HAP-1 (cell line): ENCODE results near the gene ZNF385B.

Source experiments
- DNase-seq, 2 experiments: peaks; one replicate each; pipeline ENCODE4 v3.0.0-alpha.2; 2016 to 2020; ENCODE audit warnings: low spot score in 2 of 2
- H3K27me3 ChIP-seq: fragments of 250-450 bp; sonication (Bioruptor Pico); 2 replicates; pipeline ENCODE4 v1.5.1; 2020; ENCODE audit warnings: low read depth, mild to moderate bottlenecking, moderate library complexity
- H3K36me3 ChIP-seq: fragments of 250-450 bp; sonication (Bioruptor Pico); replicated peaks from 2 replicates; pipeline ENCODE4 v1.5.1; 2020; ENCODE audit warnings: mild to moderate bottlenecking
- H3K4me1 ChIP-seq: fragments of 250-450 bp; sonication (Bioruptor Pico); 2 replicates; pipeline ENCODE4 v1.5.1; 2020; ENCODE audit warnings: mild to moderate bottlenecking
- H3K4me3 ChIP-seq: fragments of 250-450 bp; sonication (Bioruptor Pico); 2 replicates; pipeline ENCODE4 v1.5.1; 2020; ENCODE audit warnings: mild to moderate bottlenecking, moderate library complexity
- H3K9me3 ChIP-seq: fragments of 250-450 bp; sonication (Bioruptor Pico); 2 replicates; pipeline ENCODE4 v1.5.1; 2020; ENCODE audit warnings: mild to moderate bottlenecking, moderate library complexity
- in situ Hi-C: fragments of 300-500 bp; cut with MboI; formaldehyde crosslinking; loops from 3 replicates; pipeline ENCODE4 v1.14.3; 2020; ENCODE audit warnings: low sequenced_read_pairs, inconsistent platforms, mixed read lengths

The ZNF385B gene

DNA sequence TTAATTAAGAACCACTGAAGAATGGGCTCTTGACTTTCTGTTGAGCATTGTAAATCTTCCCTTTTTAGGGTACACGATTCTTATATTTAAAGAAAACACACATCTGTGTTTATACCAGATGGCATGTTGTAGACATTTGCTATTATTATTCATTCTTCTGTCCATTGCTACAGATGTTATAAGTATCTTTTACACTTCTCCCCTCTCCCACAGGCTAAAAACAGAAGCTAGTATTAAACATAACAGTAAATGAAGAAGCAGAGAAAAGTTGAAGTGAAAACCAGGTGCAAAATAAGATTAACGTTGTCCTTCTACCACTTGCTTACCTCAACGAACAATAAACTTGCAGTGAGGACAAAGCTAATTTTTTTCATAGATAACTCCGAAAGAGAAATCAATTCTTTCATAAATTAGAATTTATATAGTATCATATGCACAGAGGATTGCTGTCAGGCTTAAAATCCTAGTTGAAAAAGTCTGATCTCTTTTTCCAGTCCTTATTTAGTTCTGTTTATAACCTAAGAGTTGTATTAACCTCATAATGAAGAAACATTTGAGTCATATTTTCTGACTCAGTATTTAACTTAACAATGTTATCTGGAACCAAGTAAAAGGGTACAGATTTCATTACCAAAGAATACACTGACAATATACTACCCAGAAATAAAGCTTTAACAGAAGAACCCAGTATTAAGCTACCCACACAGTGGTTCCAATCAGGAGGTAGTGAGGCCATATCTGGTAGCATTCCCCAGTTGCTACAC is 16.4 kb upstream of the ZNF385B start:
- in situ Hi-C loops, result no loop called here
- no peak for DNase-seq

DNA sequence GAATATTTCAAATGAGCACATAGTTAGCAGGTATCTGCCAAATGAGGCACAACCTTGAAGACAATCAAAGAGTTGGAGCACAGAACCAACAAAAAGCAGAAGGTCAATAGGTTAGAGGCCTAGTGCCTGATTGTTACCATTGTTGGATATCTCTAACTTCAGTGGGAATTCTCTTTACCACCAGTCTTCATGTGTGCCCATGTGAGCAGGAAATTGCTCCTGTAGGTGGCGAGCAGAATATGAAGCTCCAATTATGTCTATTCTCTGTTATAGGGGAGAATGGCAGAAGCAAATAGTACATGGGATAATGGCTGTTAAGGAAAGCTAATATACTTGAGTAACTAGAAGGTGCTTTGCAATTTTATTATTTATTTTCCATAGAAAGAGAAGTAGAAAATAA is 14.9 kb upstream of the ZNF385B start:
- no peaks in the 10 kb centered on the region for H3K36me3 ChIP-seq
- DNase-seq, result no peak
- no peaks in the 10 kb centered on the region for H3K9me3 ChIP-seq
- H3K4me3 ChIP-seq, result no peak overlapping the region
- in situ Hi-C loops, result no loop called here
- peaks cover 10% of the 10 kb centered on the region for H3K27me3 ChIP-seq
- H3K4me1 ChIP-seq, result no peaks in the 10 kb centered on the region

More for the DNA sequence above, 16.4 kb upstream of the ZNF385B start:
- H3K9me3 ChIP-seq, result no peaks in the 10 kb centered on the region
- peaks cover 4% of the 10 kb centered on the region; the same call in 1 of the 2 replicates for H3K27me3 ChIP-seq
- no peaks in the 10 kb centered on the region for H3K36me3 ChIP-seq
- no peaks in the 10 kb centered on the region for H3K4me1 ChIP-seq
- no peak overlapping the region for H3K4me3 ChIP-seq

GRCh38 chr2:179875864-179876263 is 14.5 kb upstream of the ZNF385B start:
- Histone ChIP-seq H3K27me3 (peaks cover 11% of the 10 kb centered on the region), H3K4me3 (no peak overlapping the region), H3K36me3 (no peaks in the 10 kb centered on the region), H3K9me3 (no peaks in the 10 kb centered on the region), H3K4me1 (no peaks in the 10 kb centered on the region)
- DNase-seq, result no peak
- in situ Hi-C loops, result no loop called here

GRCh38 chr2:179862898-179863458 is 1.6 kb upstream of the ZNF385B start:
- H3K36me3 ChIP-seq, result no peaks in the 10 kb centered on the region
- no peaks in the 10 kb centered on the region for H3K9me3 ChIP-seq
- no peak overlapping the region for H3K4me3 ChIP-seq
- peaks cover 3% of the 10 kb centered on the region; the same call in 1 of the 2 replicates for H3K4me1 ChIP-seq
- in situ Hi-C loops, result no loop called here
- H3K27me3 ChIP-seq, result peaks cover 2% of the 10 kb centered on the region; the same call in 1 of the 2 replicates
- no peak for DNase-seq

DNA sequence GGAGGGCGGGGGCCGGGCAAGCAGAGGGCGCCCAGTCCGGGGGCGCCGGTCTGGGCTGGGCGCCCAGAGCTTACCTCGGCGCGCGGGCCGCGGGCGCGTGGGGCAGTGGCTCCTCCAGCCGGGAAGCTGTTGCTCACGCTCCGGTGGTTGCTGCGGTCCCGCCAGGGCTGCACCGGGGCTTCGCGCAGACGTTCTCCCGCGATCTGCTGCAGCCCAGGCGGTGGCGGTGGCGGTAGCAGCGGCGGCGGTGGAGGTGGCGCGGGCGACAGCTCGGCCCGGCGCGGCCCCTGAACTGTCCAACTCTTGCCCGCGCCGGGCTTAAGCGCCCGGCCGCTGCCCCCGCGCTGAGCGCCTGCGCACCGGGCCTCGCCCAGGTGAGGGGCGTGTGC is 391 bp downstream of the ZNF385B start:
- H3K4me3 ChIP-seq, result peak overlapping the region; percentile 17

DNA sequence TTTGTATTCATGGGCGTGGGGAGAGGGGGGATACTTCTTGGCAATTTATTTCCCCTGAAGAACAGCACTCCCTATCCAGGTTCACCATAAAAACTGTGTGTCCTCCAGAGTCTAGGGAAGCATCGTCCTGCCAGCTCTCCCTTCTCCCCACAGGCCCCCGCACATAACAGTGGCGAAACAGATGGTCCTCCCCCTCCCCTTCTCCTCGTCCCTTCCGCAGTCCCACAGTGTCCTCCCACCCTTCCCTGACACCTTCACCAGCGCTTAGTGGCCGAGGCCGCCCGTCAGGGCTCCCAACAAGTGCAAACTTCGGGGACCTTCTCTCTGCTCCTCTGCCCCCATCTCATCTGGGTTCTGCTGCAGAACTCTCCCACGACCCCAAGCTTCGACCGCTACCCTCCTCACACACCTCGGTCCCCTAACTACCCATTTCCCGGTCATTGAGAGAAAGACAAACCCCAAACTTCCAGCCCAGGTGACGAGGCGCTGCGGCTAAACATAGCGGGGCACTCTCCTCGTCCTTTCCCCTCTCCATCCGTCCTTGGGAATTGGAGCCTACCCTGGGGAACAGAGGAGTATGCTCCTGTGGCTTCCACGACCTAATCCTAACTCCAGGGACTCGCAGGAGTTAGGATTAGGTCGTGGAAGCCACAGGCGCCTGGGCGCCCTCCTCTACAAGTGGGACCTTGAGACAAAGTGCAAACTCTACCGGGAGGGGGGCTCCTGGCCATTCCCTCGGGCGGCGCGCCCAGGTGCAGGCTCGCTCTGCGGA is 971 bp downstream of the ZNF385B start:
- peak in 1 of 2 experiments; percentile 11 for DNase-seq
- no peaks in the 10 kb centered on the region for H3K9me3 ChIP-seq
- no peaks in the 10 kb centered on the region for H3K36me3 ChIP-seq
- H3K27me3 ChIP-seq, result peaks cover 2% of the 10 kb centered on the region; the same call in 1 of the 2 replicates
- in situ Hi-C loops, result no loop called here
- H3K4me3 ChIP-seq, result peak overlapping the region; percentile 17
- peaks cover 3% of the 10 kb centered on the region; the same call in 1 of the 2 replicates for H3K4me1 ChIP-seq

More for the DNA sequence above, 391 bp downstream of the ZNF385B start:
- peaks cover 3% of the 10 kb centered on the region; the same call in 1 of the 2 replicates for H3K4me1 ChIP-seq
- no peaks in the 10 kb centered on the region for H3K9me3 ChIP-seq
- DNase-seq, result peak in 1 of 2 experiments; percentile 13
- peaks cover 2% of the 10 kb centered on the region; the same call in 1 of the 2 replicates for H3K27me3 ChIP-seq
- no peaks in the 10 kb centered on the region for H3K36me3 ChIP-seq
- in situ Hi-C loops, result no loop called here

GRCh38 chr2:179859523-179859922 is 1.9 kb downstream of the ZNF385B start:
- no peak overlapping the region for H3K4me3 ChIP-seq

DNA sequence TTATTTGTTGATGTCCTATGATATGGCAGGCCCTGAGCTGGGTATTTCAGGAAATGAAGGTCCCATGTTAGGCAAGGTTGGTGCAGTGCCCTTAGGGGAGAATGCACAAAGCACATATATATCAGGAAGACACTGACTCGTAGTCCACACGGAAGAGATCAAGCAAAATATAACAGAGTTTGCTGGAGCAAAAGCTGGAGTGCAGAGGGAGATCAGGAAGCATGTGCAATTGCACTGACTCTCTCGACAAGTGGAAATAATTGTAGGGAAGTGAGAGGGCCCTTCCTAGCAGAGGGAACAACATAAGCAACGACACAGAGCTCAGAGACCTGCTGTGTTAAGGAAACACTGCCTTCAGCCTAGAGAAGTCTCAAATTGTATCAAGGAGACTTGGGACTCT is 4.2 kb downstream of the ZNF385B start:
- H3K36me3 ChIP-seq, result no peaks in the 10 kb centered on the region
- peaks cover 2% of the 10 kb centered on the region; the same call in 1 of the 2 replicates for H3K27me3 ChIP-seq
- no peak for DNase-seq
- H3K9me3 ChIP-seq, result no peaks in the 10 kb centered on the region
- H3K4me3 ChIP-seq, result no peak overlapping the region
- H3K4me1 ChIP-seq, result peaks cover 16% of the 10 kb centered on the region
- in situ Hi-C loops, result no loop called here

More at GRCh38 chr2:179859523-179859922, 1.9 kb downstream of the ZNF385B start:
- no peak for DNase-seq
- in situ Hi-C loops, result no loop called here
- peaks cover 11% of the 10 kb centered on the region for H3K4me1 ChIP-seq
- no peaks in the 10 kb centered on the region for H3K9me3 ChIP-seq
- peaks cover 2% of the 10 kb centered on the region; the same call in 1 of the 2 replicates for H3K27me3 ChIP-seq
- H3K36me3 ChIP-seq, result no peaks in the 10 kb centered on the region

DNA sequence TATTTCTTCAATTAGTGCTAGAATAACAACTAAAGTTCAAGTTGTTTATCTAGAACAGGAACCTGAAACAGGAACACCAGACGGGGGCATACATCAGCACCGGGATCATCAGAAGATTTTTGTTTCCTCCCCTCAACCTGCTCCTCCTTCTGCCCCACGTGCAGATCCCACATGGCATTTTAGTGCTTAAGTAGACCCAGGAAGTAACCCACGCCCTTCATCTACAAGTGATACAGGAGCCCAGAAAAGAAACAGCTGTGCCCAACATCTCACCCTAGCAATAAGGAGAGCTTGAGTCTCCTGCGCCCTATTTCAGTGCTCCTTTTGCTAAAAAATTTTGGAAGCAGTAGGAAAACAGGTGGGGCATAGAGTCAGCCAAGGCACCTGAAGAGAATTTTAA is 5.2 kb downstream of the ZNF385B start:
- in situ Hi-C loops, result no loop called here

DNA sequence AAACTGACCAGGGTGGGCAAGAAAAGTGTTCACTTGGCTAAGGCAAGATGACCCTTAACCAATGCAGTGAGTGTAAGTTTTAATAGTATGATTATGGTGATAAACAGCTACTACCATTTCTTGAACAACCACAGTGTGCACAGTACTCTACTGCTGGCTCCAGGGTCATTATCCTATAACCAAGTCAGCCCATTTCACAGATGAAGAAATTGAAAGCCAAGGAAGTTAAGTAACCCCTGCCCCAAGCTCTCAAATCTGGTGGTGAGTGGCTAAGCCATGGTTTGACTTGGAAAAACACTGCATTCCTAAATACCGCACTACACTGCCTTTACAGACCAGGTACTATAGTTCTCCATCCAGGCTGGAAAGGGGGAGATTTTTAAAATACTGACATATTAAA is 5.7 kb downstream of the ZNF385B start:
- peaks cover 16% of the 10 kb centered on the region for H3K4me1 ChIP-seq
- H3K36me3 ChIP-seq, result no peaks in the 10 kb centered on the region
- H3K4me3 ChIP-seq, result no peak overlapping the region

More for the DNA sequence above, 5.2 kb downstream of the ZNF385B start:
- DNase-seq, result no peak
- Histone ChIP-seq H3K27me3 (peaks cover 2% of the 10 kb centered on the region; the same call in 1 of the 2 replicates), H3K36me3 (no peaks in the 10 kb centered on the region), H3K4me3 (no peak overlapping the region), H3K4me1 (peaks cover 16% of the 10 kb centered on the region), H3K9me3 (no peaks in the 10 kb centered on the region)

GRCh38 chr2:179854891-179855290 is 6.5 kb downstream of the ZNF385B start:
- no peaks in the 10 kb centered on the region for H3K36me3 ChIP-seq
- peak; percentile 13 to 65 for DNase-seq
- peaks cover 16% of the 10 kb centered on the region for H3K4me1 ChIP-seq
- no peaks in the 10 kb centered on the region for H3K9me3 ChIP-seq
- H3K27me3 ChIP-seq, result peaks cover 2% of the 10 kb centered on the region; the same call in 1 of the 2 replicates
- in situ Hi-C loops, result no loop called here
- H3K4me3 ChIP-seq, result no peak overlapping the region

More for the DNA sequence above, 5.7 kb downstream of the ZNF385B start:
- no peaks in the 10 kb centered on the region for H3K9me3 ChIP-seq
- peaks cover 2% of the 10 kb centered on the region; the same call in 1 of the 2 replicates for H3K27me3 ChIP-seq
- DNase-seq, result no peak
- in situ Hi-C loops, result no loop called here

GRCh38 chr2:179853108-179853507 is 8.3 kb downstream of the ZNF385B start:
- DNase-seq, result no peak
- Histone ChIP-seq H3K4me3 (no peak overlapping the region), H3K9me3 (no peaks in the 10 kb centered on the region), H3K4me1 (peaks cover 16% of the 10 kb centered on the region), H3K27me3 (no peaks in the 10 kb centered on the region), H3K36me3 (no peaks in the 10 kb centered on the region)
- in situ Hi-C loops, result no loop called here

DNA sequence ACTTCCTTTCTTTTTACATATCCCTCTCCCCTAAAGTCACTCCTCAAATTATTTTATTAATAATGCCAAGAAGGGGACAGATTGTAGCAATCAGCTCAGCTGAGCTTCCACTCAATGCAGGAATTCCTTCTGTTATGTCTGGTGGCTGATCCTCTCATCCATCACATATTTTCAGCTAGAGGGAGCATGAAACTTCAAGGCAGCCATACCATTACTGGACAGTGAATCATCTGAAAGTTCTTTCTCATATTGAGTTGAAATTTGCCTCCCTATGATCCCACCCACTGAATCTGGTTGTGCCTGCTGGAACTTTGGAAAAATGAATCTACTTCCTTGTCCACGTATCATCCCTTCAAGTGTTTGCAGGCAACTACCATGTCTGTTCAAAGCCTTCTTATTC is 11.2 kb downstream of the ZNF385B start:
- no peak for DNase-seq
- H3K4me1 ChIP-seq, result peaks cover 14% of the 10 kb centered on the region
- in situ Hi-C loops, result no loop called here
- no peaks in the 10 kb centered on the region for H3K9me3 ChIP-seq
- H3K27me3 ChIP-seq, result peaks cover 4% of the 10 kb centered on the region; the same call in 1 of the 2 replicates
- H3K36me3 ChIP-seq, result no peaks in the 10 kb centered on the region
- no peak overlapping the region for H3K4me3 ChIP-seq
